Fibroblast of skin of left biceps (primary cell): ENCODE data around the gene MBOAT2.

ENCODE experiments used
- DNase-seq, 2 experiments: peaks; one replicate each; pipeline ENCODE4 v3.0.0-alpha.2; 2013; ENCODE audit warnings: low read depth in 2 of 2

MBOAT2 gene

DNA sequence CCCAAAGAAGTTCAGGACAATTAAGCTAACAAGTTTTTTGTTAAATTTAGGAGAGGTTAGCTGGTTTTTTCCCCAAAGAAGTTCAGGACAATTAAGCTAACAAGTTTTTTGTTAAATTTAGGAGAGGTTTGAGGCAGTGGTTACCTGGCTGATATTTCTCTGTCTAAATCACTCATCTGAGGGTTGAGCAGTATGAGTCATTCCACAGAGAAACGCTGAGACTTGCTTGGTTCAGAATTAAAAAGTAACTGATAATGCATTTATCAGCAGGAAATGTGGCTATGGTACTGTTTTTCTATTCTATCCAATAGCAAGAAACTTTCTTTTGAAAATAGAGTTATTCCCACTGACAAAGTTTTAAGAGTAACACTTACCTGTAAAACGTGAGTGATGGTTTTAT, 143.2 kb downstream of the MBOAT2 start:
- DNase-seq: no peak

DNA sequence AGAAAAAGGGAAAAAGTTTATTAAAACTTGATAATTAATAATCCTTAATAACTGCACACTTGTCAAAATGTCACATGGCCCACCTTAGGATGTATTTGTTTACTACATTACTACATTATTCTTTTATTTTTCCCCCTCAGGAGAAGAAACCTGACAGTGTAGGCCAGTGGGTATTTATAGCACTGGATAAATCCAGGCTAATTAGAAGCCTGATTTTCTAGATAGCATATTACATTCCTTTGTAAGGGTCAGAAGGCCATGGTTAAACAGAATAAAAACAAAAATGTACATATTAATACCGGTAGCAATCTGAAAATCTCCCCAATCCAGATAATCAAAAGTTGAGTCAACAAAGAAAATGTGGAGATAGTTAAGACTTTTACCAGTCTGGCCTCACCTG, 144.6 kb downstream of the MBOAT2 start:
- no peak for DNase-seq

DNA sequence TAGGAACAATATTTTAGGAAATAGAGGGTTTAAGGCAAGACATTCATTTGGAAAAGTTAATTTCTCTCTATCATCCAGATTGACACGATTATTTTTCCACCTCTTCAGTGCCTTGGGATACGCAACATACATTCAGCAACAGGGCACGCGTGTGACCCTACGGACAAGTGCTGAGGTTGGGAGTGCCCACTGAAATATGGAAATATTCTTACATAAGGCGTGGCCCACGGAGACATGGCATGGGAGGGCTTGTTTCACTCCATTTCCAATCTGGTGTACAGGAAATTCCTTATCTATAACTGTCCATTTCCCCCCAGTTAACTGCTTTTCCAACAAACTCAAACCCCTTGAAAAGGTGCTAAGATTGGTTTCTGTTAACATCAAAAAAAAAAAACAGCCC, 145.2 kb downstream of the MBOAT2 start:
- DNase-seq: no peak

GRCh38 chr2:8857709-8858108, 145.8 kb downstream of the MBOAT2 start:
- DNase-seq: no peak

GRCh38 chr2:8856176-8856575, 147.3 kb downstream of the MBOAT2 start:
- no peak for DNase-seq

- no peak for DNase-seq
Measured at GRCh38 chr2:8855010-8855409, 148.5 kb downstream of the MBOAT2 start.

- no peak for DNase-seq
Measured at GRCh38 chr2:8853426-8853825, 150.1 kb downstream of the MBOAT2 start.

GRCh38 chr2:8851811-8852560, 151.5 kb downstream of the MBOAT2 start:
- DNase-seq: no peak

DNA sequence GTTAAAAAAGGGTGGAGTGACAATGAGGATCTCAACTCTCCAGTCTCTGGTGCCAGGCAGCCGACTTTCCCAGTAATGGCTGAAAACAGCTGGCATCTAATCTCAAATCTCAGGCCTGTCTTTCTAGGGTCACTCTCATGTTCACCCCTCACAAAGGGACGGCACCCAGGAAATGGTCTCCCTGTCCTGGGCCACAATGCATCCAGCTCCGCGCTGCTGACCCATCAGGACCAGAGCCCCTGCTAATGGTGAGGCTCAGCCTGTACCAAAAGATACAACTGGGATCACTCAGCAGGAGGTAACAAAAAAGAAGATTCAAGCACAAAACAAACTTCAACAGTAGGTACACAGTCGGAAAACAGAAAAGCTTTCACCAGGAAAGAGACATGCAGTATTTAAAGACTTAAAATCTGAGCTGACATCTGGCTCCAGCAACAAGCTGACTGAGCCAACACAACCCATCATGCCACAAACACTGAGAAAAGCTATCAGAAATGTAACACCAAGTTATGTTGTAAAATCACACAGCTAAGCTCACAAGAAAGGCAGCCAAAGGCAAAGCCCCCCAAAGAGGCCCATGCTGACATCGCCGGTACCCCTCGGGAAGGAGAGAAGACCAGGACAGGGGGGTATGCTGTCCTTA, 152.5 kb downstream of the MBOAT2 start:
- DNase-seq: no peak

- peak; percentile 24 to 26 for DNase-seq
Measured at GRCh38 chr2:8849327-8849726, 154.2 kb downstream of the MBOAT2 start.

GRCh38 chr2:8848328-8849100, 155.0 kb downstream of the MBOAT2 start:
- no peak for DNase-seq

DNA sequence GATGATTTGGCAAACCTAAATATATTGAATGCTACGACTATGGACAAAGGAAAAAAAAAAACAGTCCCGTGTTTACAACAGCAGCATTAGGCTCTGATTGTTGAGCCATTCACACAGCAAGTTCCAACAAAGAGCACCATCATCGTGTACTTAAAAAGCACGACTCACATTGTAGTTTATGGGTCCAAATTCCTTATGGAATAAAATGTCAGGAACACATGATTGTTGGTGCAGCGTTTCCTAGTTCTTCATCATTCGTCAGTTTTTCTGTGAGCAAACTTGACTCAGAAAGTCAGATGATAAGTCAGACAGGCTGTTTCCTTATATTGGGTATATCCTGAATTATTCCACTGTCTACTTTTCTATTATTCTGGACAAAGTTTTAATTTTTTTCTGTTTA, 156.1 kb downstream of the MBOAT2 start:
- no peak for DNase-seq

- DNase-seq: no peak
Measured at GRCh38 chr2:8841932-8842331, 161.6 kb downstream of the MBOAT2 start.

- no peak for DNase-seq
Measured at GRCh38 chr2:8840475-8841091, 162.9 kb downstream of the MBOAT2 start.

DNA sequence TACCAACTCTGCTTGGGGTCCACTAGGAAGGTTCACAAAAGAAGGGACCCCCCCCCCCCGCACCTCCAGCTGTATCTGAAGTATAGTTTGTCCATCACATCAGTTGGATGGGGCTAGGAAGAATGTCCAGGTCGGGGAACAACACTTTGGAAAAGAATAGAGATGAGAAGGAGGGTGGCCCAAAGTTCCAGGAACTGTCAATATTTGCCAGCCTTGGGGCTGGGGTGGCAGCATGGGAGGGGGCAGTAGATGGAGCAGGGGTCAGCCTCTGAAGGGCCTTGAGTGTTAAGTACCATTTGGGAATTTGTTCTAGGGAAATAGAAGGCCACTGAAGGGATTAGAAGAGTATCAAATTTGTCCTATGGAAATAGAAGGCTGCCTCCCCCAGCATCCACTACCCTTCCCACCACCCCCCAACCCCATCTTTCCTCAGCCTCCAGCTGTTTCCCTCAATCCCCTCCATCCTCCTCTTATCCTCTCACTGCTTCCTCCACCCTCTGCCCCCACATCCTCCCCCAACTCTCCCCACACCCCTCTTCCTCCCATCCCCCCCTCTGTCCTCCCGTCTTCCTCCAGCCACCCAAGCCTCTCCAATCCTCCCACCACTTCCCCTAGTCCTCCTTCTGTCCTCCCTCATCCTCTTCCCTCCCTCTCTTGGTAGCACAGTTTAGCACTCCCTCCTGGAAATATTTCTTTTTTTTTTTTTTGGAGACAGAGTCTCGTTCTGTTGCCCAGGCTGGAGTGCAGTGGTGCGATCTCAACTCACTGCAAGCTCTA, 164.1 kb downstream of the MBOAT2 start:
- no peak for DNase-seq

DNA sequence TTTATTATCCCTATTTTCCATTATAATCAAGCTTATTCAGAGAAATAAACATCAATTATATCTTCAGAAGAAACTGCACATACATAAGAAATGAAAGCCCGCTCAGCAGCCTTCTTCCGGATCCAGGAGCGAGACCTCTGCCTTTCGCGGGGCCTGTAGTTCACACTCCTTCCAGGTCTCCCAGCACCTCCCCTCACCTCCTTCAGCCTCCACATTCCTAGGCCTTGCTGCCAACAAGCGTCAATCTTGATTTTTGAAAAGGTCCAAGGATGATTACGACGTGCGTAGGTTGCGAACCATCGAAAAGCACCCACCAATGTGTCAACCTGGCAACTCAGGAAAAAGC, 165.7 kb downstream of the MBOAT2 start:
- DNase-seq: no peak

DNA sequence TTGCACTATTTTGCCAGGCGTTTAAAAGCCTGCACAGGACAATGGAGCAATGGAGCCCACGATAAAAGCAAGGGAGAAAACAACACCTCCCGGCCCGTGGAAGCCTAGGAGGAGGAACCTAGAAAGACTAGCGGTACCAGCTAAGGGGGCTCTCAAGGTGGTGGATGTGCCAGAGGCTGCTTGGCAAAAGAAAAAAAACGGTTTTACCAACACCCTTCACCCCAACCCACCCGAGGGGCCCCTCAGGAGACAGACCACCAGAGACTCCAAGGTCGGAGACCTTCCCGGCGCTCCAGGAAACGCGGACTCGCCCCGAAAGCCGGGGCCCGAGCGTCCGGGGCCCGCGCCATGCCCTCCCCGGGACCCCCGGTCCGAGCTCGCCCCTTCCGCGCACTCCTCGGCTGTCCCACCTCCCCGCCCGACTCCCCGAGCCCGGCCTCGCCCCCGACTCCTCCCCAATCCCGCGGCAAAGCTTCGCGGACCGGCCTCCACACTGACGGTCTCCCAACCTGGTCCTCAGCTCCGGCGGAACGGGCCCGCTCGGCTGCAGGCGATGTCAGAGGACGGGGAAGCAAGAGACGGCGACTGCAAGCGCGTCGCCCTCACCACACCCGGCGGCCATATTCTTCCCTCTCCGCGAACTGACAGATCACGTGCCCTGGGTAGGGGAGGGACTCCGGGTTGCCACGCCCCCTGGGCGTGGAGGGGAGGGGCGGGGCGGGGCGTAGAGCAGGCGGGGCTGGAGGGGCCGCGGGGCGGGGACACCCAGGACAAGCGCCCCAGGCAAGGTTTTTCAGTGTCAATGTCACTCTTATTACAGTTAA, 166.3 kb downstream of the MBOAT2 start, which contains the start of gene KIDINS220:
TSS of gene KIDINS220 (minus strand) at position 643 of the 824 bp plus-strand sequence. CDS start 10,520 bp downstream, outside the sequence.
- DNase-seq: peak; percentile 49 to 54

GRCh38 chr2:8835279-8835678, 168.2 kb downstream of the MBOAT2 start:
- no peak for DNase-seq

GRCh38 chr2:8833853-8834252, 169.6 kb downstream of the MBOAT2 start:
- DNase-seq: no peak

GRCh38 chr2:8831516-8831915, 172.0 kb downstream of the MBOAT2 start:
- no peak for DNase-seq

DNA sequence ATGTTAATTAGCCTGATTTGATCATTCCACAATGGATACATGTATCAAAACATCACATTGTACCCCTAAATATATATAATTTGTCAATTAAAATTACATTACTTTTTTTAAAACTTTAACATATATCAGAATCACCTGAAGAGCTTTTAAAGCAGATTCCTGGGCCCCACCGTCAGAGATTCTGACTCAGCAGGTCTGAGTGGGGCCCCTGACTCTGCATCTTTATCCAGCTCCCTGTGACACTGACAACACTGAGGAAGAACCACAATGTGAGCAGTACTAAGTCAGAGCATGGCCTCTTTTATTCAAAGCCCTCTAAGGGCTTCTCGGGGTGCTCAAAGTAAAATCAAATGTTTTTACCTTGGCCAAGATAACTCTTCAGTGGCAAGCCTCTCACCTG, 175.8 kb downstream of the MBOAT2 start:
- no peak for DNase-seq
